GM12878 (cell line): ENCODE results near the gene MTMR6. TPM values are rescaled to one million over a fixed set of nuclear protein-coding genes. Genes with fewer than 3 reads are reported as not detected.

Experiments
- ATAC-seq: fragments of 200-7000 bp; cut with Tn5 transposase; 3 replicates; pipeline ENCODE4 v1.9.1; 2020; ENCODE audit warnings: mild to moderate bottlenecking, moderate library complexity
- BruUV-seq: library from RNA; stranded (reverse); fragments of 400-500 nt; replicated peaks from 2 replicates; lab custom pipeline; 2021; lab: Mats Ljungman, UMichigan
- CTCF ChIA-PET: fragments of 300-600 bp; sonication (Branson Sonifier 250); formaldehyde crosslinking; extraction: SDS; loops from one replicate; lab custom pipeline; 2021; ENCODE audit warnings: inconsistent platforms; lab: Yijun Ruan, JAX
- POLR2A ChIA-PET: fragments of 350-600 bp; formaldehyde crosslinking; extraction: SDS; loops from one replicate; lab custom pipeline; 2021; ENCODE audit warnings: inconsistent platforms; lab: Charles Lee
- RAD21 ChIA-PET: fragments of 300-600 bp; sonication (Branson Sonifier 250); formaldehyde crosslinking; loops from one replicate; lab custom pipeline; 2023; ENCODE audit warnings: antibody characterized with exemption; ENCODE audit not compliant: unreplicated experiment; lab: Charles Lee
- SMC1A ChIA-PET: fragments of 300-600 bp; sonication (Branson Sonifier 250); formaldehyde crosslinking; loops from one replicate; lab custom pipeline; 2023; ENCODE audit not compliant: unreplicated experiment, uncharacterized antibody; lab: Charles Lee
- DNase-seq: peaks from one replicate; pipeline ENCODE4 v3.0.0-alpha.2; 2011; ENCODE audit warnings: low read depth, low spot score
- FAIRE-seq: peaks from 3 replicates; lab custom pipeline; 2011; peaks lifted over from hg19 to GRCh38; lab: Jason Lieb, UNC
- H2AFZ ChIP-seq: 2 replicates; pipeline ENCODE4 v1.6.0; 2011; ENCODE audit warnings: low read depth, low read length, control low read depth; ENCODE audit not compliant: control insufficient read depth
- H3K27ac ChIP-seq: 2 replicates; pipeline ENCODE4 v1.5.1; 2011; ENCODE audit warnings: control low read depth; ENCODE audit not compliant: control insufficient read depth, insufficient read depth
- H3K27me3 ChIP-seq, 2 experiments: replicated peaks in 1 of 2; 2 replicates each; pipeline versions ENCODE4 v1.6.0 to v1.6.1; 2011; ENCODE audit warnings: low read length in 1 of 2; ENCODE audit not compliant: control insufficient read depth in 2 of 2, insufficient read depth in 2 of 2
- H3K36me3 ChIP-seq, 2 experiments: 2 replicates each; pipeline ENCODE4 v1.5.1; 2011; ENCODE audit warnings: low read length in 1 of 2; ENCODE audit not compliant: control insufficient read depth in 2 of 2, insufficient read depth in 2 of 2
- H3K4me1 ChIP-seq: 2 replicates; pipeline ENCODE4 v1.6.1; 2011; ENCODE audit warnings: mild to moderate bottlenecking, low read length, moderate library complexity, mixed read lengths; ENCODE audit not compliant: control insufficient read depth, insufficient read depth
- H3K4me2 ChIP-seq: 2 replicates; pipeline ENCODE4 v1.6.0; 2011; ENCODE audit warnings: control low read depth; ENCODE audit not compliant: control insufficient read depth, insufficient read depth
- H3K4me3 ChIP-seq: fragments of 200-600 bp; sonication (generic); 2 replicates; pipeline ENCODE4 v1.5.1; 2016
- H3K79me2 ChIP-seq: 2 replicates; pipeline ENCODE4 v1.6.0; 2011; ENCODE audit warnings: low read length; ENCODE audit not compliant: control insufficient read depth, insufficient read depth
- H3K9ac ChIP-seq: 2 replicates; pipeline ENCODE4 v1.8.0; 2011; ENCODE audit warnings: low read length, control low read depth, mixed read lengths; ENCODE audit not compliant: control insufficient read depth, insufficient read depth
- H3K9me3 ChIP-seq: replicated peaks from 3 replicates; pipeline ENCODE4 v1.5.1; 2011; ENCODE audit warnings: mild to moderate bottlenecking, low read length; ENCODE audit not compliant: control insufficient read depth, insufficient read depth
- H4K20me1 ChIP-seq: 2 replicates; pipeline ENCODE4 v1.6.0; 2011; ENCODE audit not compliant: control insufficient read depth, insufficient read depth
- DPF2 ChIP-seq: fragments of 450-650 bp; IDR thresholded peaks from 2 replicates; pipeline ENCODE4 v1.6.1; 2017; ENCODE audit warnings: mild to moderate bottlenecking
- EZH2 ChIP-seq: IDR thresholded peaks from 2 replicates; pipeline ENCODE4 v1.6.1; 2012; ENCODE audit warnings: low read depth, mild to moderate bottlenecking, control low read depth, inconsistent platforms, low read length, borderline replicate concordance; ENCODE audit not compliant: control insufficient read depth
- IRF3 ChIP-seq: fragments of 450-650 bp; IDR thresholded peaks from 2 replicates; pipeline ENCODE4 v1.6.1; 2014; ENCODE audit warnings: mild to moderate bottlenecking
- MTA2 ChIP-seq: fragments of 450-650 bp; IDR thresholded peaks from 2 replicates; pipeline ENCODE4 v1.6.1; 2016; ENCODE audit warnings: low read depth, mild to moderate bottlenecking, moderate library complexity
- PAX5 ChIP-seq: IDR thresholded peaks from 2 replicates; pipeline ENCODE4 v1.6.1; 2011; ENCODE audit warnings: low read depth, low read length, borderline replicate concordance
- POLR2A ChIP-seq: IDR thresholded peaks from 2 replicates; pipeline ENCODE4 v1.6.1; 2011; ENCODE audit warnings: low read depth, mild to moderate bottlenecking, low read length
- SMC3 ChIP-seq: IDR thresholded peaks from 2 replicates; pipeline ENCODE4 v1.6.1; 2011; ENCODE audit warnings: low read length, improper control_type of control experiment, borderline replicate concordance
- TBL1XR1 ChIP-seq: IDR thresholded peaks from 2 replicates; pipeline ENCODE4 v1.6.1; 2012; ENCODE audit warnings: low read depth, low read length, improper control_type of control experiment
- USF2 ChIP-seq: IDR thresholded peaks from 2 replicates; pipeline ENCODE4 v1.6.1; 2011; ENCODE audit warnings: low read depth, low read length, improper control_type of control experiment, borderline replicate concordance
- ZBTB4 ChIP-seq: fragments of 450-650 bp; formaldehyde crosslinking; IDR thresholded peaks from 2 replicates; pipeline ENCODE4 v1.4.0; 2022; ENCODE audit warnings: mild to moderate bottlenecking, moderate library complexity
- ZNF592 ChIP-seq: fragments of 450-650 bp; IDR thresholded peaks from 2 replicates; pipeline ENCODE4 v1.6.1; 2017; ENCODE audit warnings: mild to moderate bottlenecking, moderate library complexity
- ZNF622 ChIP-seq: fragments of 450-650 bp; IDR thresholded peaks from 2 replicates; pipeline ENCODE4 v1.6.1; 2017; ENCODE audit warnings: mild to moderate bottlenecking, inconsistent platforms
- WGBS: methylation state at CpG from one replicate; pipeline ENCODE4 v1.1.6; 2016; ENCODE audit warnings: low lambda C conversion rate; ENCODE audit not compliant: insufficient replicate concordance, insufficient coverage; ENCODE audit errors: missing lambda C conversion rate; 5-methylcytosine and 5-hydroxymethylcytosine counted together
- in situ Hi-C: fragments of 300-500 bp; cut with MboI; formaldehyde crosslinking; loops from 9 replicates; pipeline ENCODE4 v1.14.3; 2018; ENCODE audit warnings: mixed read lengths
- intact Hi-C: fragments of 100-400 bp; cut with micrococcal nuclease; formaldehyde crosslinking; loops from one replicate; pipeline ENCODE4 v1.14.2; 2022; ENCODE audit not compliant: unreplicated experiment
- polyA plus RNA-seq, 11 experiments: library from polyadenylated mRNA; depleted of rRNA in 4 of 11; unstranded in 6 of 11; stranded (reverse) in 5 of 11; fragments of >200 nt; fragmentation: Nextera tagmentation in 4 of 11; fragmentation: Illumina TruSeq in 1 of 11; extraction: Ambion mirVana in 4 of 11; extraction: Trizol in 1 of 11; gene quantifications; 1 replicate in 1 of 11; 2 replicates in 10 of 11; pipeline versions ENCODE4 v1.2.1 to v1.2.3, GENCODE V29; 2011 to 2016; ENCODE audit warnings: inconsistent platforms in 2 of 11, missing spikeins in 2 of 11, low read depth in 1 of 11
- total RNA-seq, 4 experiments: library from RNA; depleted of rRNA in 3 of 4; stranded (reverse); fragments of >200 nt in 3 of 4; fragmentation: Illumina TruSeq in 1 of 4; extraction: Trizol in 1 of 4; gene quantifications; 2 replicates each; pipeline versions ENCODE4 v1.2.1 to v1.2.3, GENCODE V29; 2013 to 2021

The MTMR6 gene
- total and polyA plus RNA-seq, 10 of the 15 experiments (the other 5 are each of a cell fraction or from before 2014, with no cell fraction given), result 9.8 to 24.2 (median 16.0) TPM

- TF ChIP-seq IRF3 (no peak), EZH2 (no peak)
Observed at GRCh38 chr13:25292301-25292700, 5.0 kb upstream of the MTMR6 start (continued).

GRCh38 chr13:25291691-25292090 lies 4.4 kb upstream of the MTMR6 start:
- Histone ChIP-seq H3K9ac (no peak overlapping the region), H4K20me1 (no peaks in the 10 kb centered on the region), H3K4me1 (no peaks in the 10 kb centered on the region), H3K9me3 (no peaks in the 10 kb centered on the region), H3K36me3 (no peaks in the 10 kb centered on the region), H3K4me3 (no peak overlapping the region), H3K79me2 (peaks cover 3% of the 10 kb centered on the region), H2AFZ (no peak overlapping the region), H3K4me2 (no peak overlapping the region), H3K27me3 (peaks cover 0 to 2% of the 10 kb centered on the region in 2 experiments; a peak in 1 of 4 replicates)
- DNase-seq (no peak), FAIRE-seq (no peak)
- intact Hi-C loops, result no loop called here
- RAD21 ChIA-PET, result interaction anchor here (0.6 kb wide), 1 partner anchor 25 kb away, joined by 4 read pairs; no protein-coding TSS in a partner anchor
- in situ Hi-C loops, result no loop called here
- WGBS, result 95% methylated on average over 1 of the region's 1 CpG
- no peak for TF ChIP-seq SMC3
- TF ChIP-seq ZBTB4 (CRISPR knock-in tag), result no peak
- TF ChIP-seq ZNF592, result no peak
- no peak for TF ChIP-seq PAX5
- no peak for TF ChIP-seq MTA2
- no peak for TF ChIP-seq ZNF622
- TF ChIP-seq POLR2A, result no peak
- TF ChIP-seq USF2, result no peak
- no peak for TF ChIP-seq DPF2
- TF ChIP-seq TBL1XR1, result no peak
- TF ChIP-seq, all 136 proteins: peak for 0
- no peak for ATAC-seq
- ChIA-PET SMC1A (interaction anchor here (1.0 kb wide), 1 partner anchor 9 kb away, joined by 4 read pairs; no protein-coding TSS in a partner anchor), POLR2A (interaction anchor here (0.6 kb wide), 1 partner anchor 1496 kb away, joined by 3 read pairs; no protein-coding TSS in a partner anchor), CTCF (interaction anchor here (0.7 kb wide), 2 partner anchors 14 to 18 kb away, joined by 3 to 4 read pairs; no protein-coding TSS in a partner anchor)
- H3K27ac ChIP-seq, result no peak overlapping the region
- BruUV-seq, result no TSS peak
